Fibroblast of villous mesenchyme (primary cell): ENCODE results near the gene ZNF565. TPM values are rescaled to one million over a fixed set of nuclear protein-coding genes. Genes with fewer than 3 reads are reported as not detected.

Experiments used
- DNase-seq: peaks from one replicate; pipeline ENCODE4 v3.0.0-alpha.2; 2010; ENCODE audit warnings: low read depth
- H3K4me3 ChIP-seq: 2 replicates; pipeline ENCODE4 v1.5.1; 2011; ENCODE audit warnings: low read depth, mild to moderate bottlenecking, low read length
- CTCF ChIP-seq: IDR thresholded peaks from 2 replicates; pipeline ENCODE4 v1.5.1; 2012; ENCODE audit warnings: low read depth, mild to moderate bottlenecking, low read length; ENCODE audit not compliant: insufficient read depth
- total RNA-seq: library from RNA; depleted of rRNA; stranded (reverse); fragments of >200 nt; gene quantifications from 2 replicates; pipeline ENCODE4 v1.2.3, GENCODE V29; 2012

The ZNF565 gene
- total RNA-seq, 1 donor = 4.3 TPM

- DNase-seq = no peak
- no peak overlapping the region for H3K4me3 ChIP-seq
- TF ChIP-seq CTCF = no peak
These were observed 64.6 kb downstream of the ZNF565 start for GRCh38 chr19:36149673-36150406.

- no peak for DNase-seq
- H3K4me3 ChIP-seq = no peak overlapping the region
- no peak for TF ChIP-seq CTCF
These were observed 69.8 kb downstream of the ZNF565 start for GRCh38 chr19:36144624-36145023.

- no peak for DNase-seq
- no peak overlapping the region for H3K4me3 ChIP-seq
- no peak for TF ChIP-seq CTCF
These were observed 72.0 kb downstream of the ZNF565 start for GRCh38 chr19:36142496-36142895.

GRCh38 chr19:36142046-36142445, 72.4 kb downstream of the ZNF565 start:
- no peak overlapping the region for H3K4me3 ChIP-seq
- TF ChIP-seq CTCF = no peak

GRCh38 chr19:36141039-36141927, 73.2 kb downstream of the ZNF565 start:
- DNase-seq = peak; percentile 78
- TF ChIP-seq CTCF = no peak
- peak overlapping the region; percentile 83 for H3K4me3 ChIP-seq

More at GRCh38 chr19:36142046-36142445, 72.4 kb downstream of the ZNF565 start:
- DNase-seq = no peak

GRCh38 chr19:36140304-36141038, 74.0 kb downstream of the ZNF565 start:
- no peak for TF ChIP-seq CTCF
- DNase-seq = peak; percentile 44
- peak overlapping the region; percentile 83 for H3K4me3 ChIP-seq
